Measurements from ENCODE around the gene DCUN1D1. TPM values are rescaled to one million over a fixed set of nuclear protein-coding genes. Genes with fewer than 3 reads are reported as not detected.
A peak's percentile ranks its signal among the peaks of the same experiment; 100 is the strongest.

DCUN1D1 gene
- total RNA-seq, 1 donor from 2014 or later, result 44.2 TPM

DNA sequence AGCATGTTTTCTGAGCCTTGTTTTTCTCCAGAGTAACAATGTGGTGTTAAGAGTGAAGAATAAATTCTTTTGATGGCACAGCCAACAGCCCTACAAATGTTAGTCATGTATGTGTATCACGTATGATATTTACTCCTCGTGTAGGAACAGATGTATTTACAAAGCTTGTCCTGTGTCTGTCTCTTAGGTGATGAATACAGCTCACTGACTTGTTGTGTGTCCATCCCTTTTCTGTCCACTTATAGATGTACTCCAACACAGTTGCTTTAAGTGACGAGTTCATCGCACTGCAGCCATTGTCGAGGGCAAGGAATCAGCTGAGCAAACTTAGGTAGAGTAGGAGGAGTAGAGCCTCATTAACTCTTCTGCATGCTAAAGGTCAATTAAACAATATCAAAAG is 78.1 kb downstream of the DCUN1D1 start:
- TF ChIP-seq, protein P1, sequence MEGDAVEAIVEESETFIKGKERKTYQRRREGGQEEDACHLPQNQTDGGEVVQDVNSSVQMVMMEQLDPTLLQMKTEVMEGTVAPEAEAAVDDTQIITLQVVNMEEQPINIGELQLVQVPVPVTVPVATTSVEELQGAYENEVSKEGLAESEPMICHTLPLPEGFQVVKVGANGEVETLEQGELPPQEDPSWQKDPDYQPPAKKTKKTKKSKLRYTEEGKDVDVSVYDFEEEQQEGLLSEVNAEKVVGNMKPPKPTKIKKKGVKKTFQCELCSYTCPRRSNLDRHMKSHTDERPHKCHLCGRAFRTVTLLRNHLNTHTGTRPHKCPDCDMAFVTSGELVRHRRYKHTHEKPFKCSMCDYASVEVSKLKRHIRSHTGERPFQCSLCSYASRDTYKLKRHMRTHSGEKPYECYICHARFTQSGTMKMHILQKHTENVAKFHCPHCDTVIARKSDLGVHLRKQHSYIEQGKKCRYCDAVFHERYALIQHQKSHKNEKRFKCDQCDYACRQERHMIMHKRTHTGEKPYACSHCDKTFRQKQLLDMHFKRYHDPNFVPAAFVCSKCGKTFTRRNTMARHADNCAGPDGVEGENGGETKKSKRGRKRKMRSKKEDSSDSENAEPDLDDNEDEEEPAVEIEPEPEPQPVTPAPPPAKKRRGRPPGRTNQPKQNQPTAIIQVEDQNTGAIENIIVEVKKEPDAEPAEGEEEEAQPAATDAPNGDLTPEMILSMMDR (IDR thresholded peaks at IDR 0.05), result no peak
- Mint-ChIP-seq H3K27me3 (no peaks in the 10 kb centered on the region), H3K9me3 (no peaks in the 10 kb centered on the region), H3K4me3 (no peak overlapping the region), H3K27ac (no peak overlapping the region), H3K4me1 (no peaks in the 10 kb centered on the region), H3K36me3 (ENCODE audit: low read depth) (peaks cover 59% of the 10 kb centered on the region)
- intact Hi-C loops (cut with micrococcal nuclease), result loop anchor here (10.0 kb wide), 1 partner anchor 187 kb away; no protein-coding TSS in a partner anchor
- POLR2A ChIA-PET, result no interaction called here
- ATAC-seq (ENCODE audit: low read depth) (no peak), DNase-seq (no peak)
- CTCF ChIA-PET, result interaction anchor here (1.2 kb wide), 1 partner anchor 188 kb away, joined by 4 read pairs; no protein-coding TSS in a partner anchor

DNA sequence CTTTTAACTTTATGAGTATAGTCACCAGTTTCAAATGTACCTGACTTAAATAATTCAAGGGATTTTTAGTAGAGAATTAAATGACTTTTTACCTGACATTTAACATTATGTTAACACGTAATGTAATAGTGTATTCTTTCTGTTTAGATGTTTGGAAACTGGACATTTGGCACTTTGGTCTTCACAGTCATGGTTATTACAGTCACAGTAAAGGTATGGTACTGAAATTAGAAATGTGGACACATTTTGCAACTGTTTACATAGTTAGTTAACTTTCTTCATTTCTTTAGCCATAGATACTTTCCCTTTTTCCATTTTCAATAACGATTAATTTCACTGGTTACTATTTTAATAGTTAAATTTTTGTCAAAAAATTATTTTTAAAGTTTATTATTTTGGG is 83.8 kb downstream of the DCUN1D1 start:
- H3K36me3 Mint-ChIP-seq (ENCODE audit: low read depth), result peaks cover 63% of the 10 kb centered on the region
- DNase-seq (no peak), ATAC-seq (ENCODE audit: low read depth) (no peak)
- POLR2A ChIA-PET, result no interaction called here
- TF ChIP-seq, protein P1 (IDR thresholded peaks at IDR 0.05), result no peak
- intact Hi-C loops (cut with micrococcal nuclease), result no loop called here
- H3K4me3 Mint-ChIP-seq, result no peak overlapping the region
- no peaks in the 10 kb centered on the region for H3K4me1 Mint-ChIP-seq
- no peaks in the 10 kb centered on the region for H3K9me3 Mint-ChIP-seq
- CTCF ChIA-PET, result no interaction called here
- H3K27ac Mint-ChIP-seq, result no peak overlapping the region
- H3K27me3 Mint-ChIP-seq, result no peaks in the 10 kb centered on the region

DNA sequence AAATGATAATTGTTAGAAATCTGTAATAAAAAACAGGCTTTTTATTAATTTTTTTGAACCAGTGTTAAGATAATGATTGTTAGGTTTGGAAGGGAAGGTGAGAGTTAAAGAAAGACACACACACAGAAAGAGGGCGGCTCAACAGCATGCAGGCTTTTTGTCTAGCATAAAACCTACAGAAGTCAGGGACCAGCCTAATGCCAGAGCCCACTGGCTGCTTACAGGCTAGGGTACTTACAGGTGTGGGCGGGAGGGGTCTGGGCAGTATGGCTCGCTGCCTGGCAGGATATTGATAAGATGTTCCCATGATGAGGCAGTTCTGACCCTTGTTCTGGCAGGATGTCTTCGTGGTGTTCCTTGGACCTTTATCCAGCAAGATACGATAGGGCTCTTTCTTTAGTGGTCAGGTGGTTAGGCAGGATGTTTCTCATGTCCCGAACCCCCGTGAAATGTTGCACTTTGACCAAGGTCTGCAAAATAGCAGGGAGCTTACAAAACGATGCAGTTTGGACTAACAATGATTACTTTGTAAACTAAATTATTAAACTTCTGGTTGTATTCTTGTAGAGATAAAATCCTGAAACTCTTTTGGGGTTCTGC is 84.7 kb downstream of the DCUN1D1 start:
- Mint-ChIP-seq H3K27ac (no peak overlapping the region), H3K4me3 (no peak overlapping the region), H3K36me3 (ENCODE audit: low read depth) (peaks cover 70% of the 10 kb centered on the region), H3K4me1 (no peaks in the 10 kb centered on the region), H3K9me3 (no peaks in the 10 kb centered on the region), H3K27me3 (no peaks in the 10 kb centered on the region)
- TF ChIP-seq, protein P1 (IDR thresholded peaks at IDR 0.05), result no peak
- ATAC-seq (ENCODE audit: low read depth) (no peak), DNase-seq (no peak)
- ChIA-PET CTCF (no interaction called here), POLR2A (no interaction called here)
- intact Hi-C loops (cut with micrococcal nuclease), result no loop called here

DNA sequence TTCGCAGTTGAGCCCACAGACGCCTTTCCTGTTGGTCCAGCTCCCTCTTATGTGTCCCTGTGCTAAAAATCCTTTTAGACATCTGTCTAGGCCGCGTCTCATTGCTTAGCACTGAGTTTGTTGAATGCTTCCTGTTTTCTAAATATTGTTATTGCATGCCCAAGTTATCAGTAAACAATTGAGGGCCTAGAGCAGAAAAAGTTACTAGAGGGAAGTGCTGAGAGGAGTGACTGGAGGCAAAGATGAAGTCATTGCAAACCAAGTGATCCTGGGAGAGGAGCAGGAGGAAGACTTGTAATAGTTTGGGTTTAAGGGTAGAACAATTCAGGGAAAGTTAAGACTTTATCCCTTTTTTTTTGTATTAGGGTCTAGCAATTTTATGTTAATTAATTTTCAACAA is 88.1 kb downstream of the DCUN1D1 start:
- H3K9me3 Mint-ChIP-seq, result no peaks in the 10 kb centered on the region
- DNase-seq, result no peak
- no peak for ATAC-seq (ENCODE audit: low read depth)
- no peaks in the 10 kb centered on the region for H3K4me1 Mint-ChIP-seq
- H3K27ac Mint-ChIP-seq, result peak overlapping the region; percentile 59
- no peak overlapping the region for H3K4me3 Mint-ChIP-seq
- POLR2A ChIA-PET, result no interaction called here
- TF ChIP-seq, protein P1 (IDR thresholded peaks at IDR 0.05), result no peak
- H3K36me3 Mint-ChIP-seq (ENCODE audit: low read depth), result peaks cover 73% of the 10 kb centered on the region
- H3K27me3 Mint-ChIP-seq, result no peaks in the 10 kb centered on the region
- CTCF ChIA-PET, result no interaction called here
- intact Hi-C loops (cut with micrococcal nuclease), result no loop called here

DNA sequence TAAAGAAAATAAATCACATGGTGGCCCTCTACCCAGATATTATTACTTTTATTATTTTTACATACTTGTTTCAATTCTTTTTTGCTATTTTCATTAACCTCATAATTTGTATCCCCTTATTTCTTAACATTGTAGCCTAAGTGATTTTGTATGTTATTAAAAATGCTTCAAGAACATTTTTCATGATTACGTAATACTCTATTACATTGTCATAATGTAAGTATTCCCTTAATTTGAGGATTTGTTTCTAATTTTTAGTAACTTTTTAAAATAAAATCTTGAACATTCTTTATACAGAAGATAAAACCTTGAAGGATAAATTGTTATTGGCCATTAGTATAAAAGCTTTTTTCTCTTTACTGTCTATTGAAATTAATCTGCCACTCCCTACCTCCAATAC is 89.0 kb downstream of the DCUN1D1 start:
- DNase-seq (no peak), ATAC-seq (ENCODE audit: low read depth) (no peak)
- Mint-ChIP-seq H3K27ac (no peak overlapping the region), H3K4me1 (no peaks in the 10 kb centered on the region), H3K36me3 (ENCODE audit: low read depth) (peaks cover 74% of the 10 kb centered on the region), H3K27me3 (no peaks in the 10 kb centered on the region), H3K4me3 (no peak overlapping the region), H3K9me3 (no peaks in the 10 kb centered on the region)
- TF ChIP-seq, protein P1 (IDR thresholded peaks at IDR 0.05), result no peak
- POLR2A ChIA-PET, result no interaction called here
- intact Hi-C loops (cut with micrococcal nuclease), result no loop called here
- CTCF ChIA-PET, result interaction anchor here (0.8 kb wide), 1 partner anchor 176 kb away, joined by 3 read pairs; no protein-coding TSS in a partner anchor

All from activated B cell treated with CpG ODN at 0.5 μM for 24 hours (primary cell).